ENCODE data around the gene RPE. TPM values are rescaled to one million over a fixed set of nuclear protein-coding genes. Genes with fewer than 3 reads are reported as not detected.

Gene RPE
- 100 to 1,000 TPM in 2 of 4 donors, 10 to 100 TPM in 2; 67.3 to 190 (median 87.2) TPM for total RNA-seq

- intact Hi-C loops (cut with DNase I): loop anchor here (10.0 kb wide), 1 partner anchor 172 kb away; the partner anchor contains the start of gene KANSL1L
- 1% methylated on average over 40 to 41 of the region's 58 CpGs for WGBS, 2 donors
- Histone ChIP-seq H3K36me3 (no peaks in the 10 kb centered on the region), H3K27ac (peak within 1 kb of the TSS; percentile 43 to 90 (median 75)), H3K4me1 (peaks cover 20 to 23% of the 10 kb centered on the region in 2 donors), H3K27me3 (no peaks in the 10 kb centered on the region), H3K4me3 (replicated peaks in 1 of 3) (peak within 1 kb of the TSS; percentile 82 to 93 (median 87)), H3K9me3 (no peaks in the 10 kb centered on the region)
- peak; percentile 97 to 98 for DNase-seq
- no peak for TF ChIP-seq CTCF (IDR thresholded peaks at IDR 0.05)
- peak in 1 of 2 donors; percentile 60 for TF ChIP-seq POLR2A (IDR thresholded peaks at IDR 0.05)
These were observed at the start of gene RPE for GRCh38 chr2:210002158-210003157. RPE (plus strand) TSS chr2:210002638; CDS start chr2:210002662, 24 bp downstream.

- no peak overlapping the region for H3K27ac ChIP-seq
- intact Hi-C loops (cut with DNase I): no loop called here
These were observed 46.2 kb upstream of the RPE start for GRCh38 chr2:209956271-209956670.

GRCh38 chr2:209958016-209958415 lies 44.4 kb upstream of the RPE start:
- no peak overlapping the region for H3K27ac ChIP-seq
- H3K9me3 ChIP-seq: no peaks in the 10 kb centered on the region
- WGBS, 2 donors: 90 to 95% methylated on average over 2 of the region's 2 CpGs
- no peaks in the 10 kb centered on the region for H3K27me3 ChIP-seq
- no peak for DNase-seq
- peaks cover 7 to 9% of the 10 kb centered on the region in 2 donors for H3K4me1 ChIP-seq
- TF ChIP-seq CTCF (IDR thresholded peaks at IDR 0.05): no peak
- no peak for TF ChIP-seq POLR2A (IDR thresholded peaks at IDR 0.05)
- no peaks in the 10 kb centered on the region for H3K36me3 ChIP-seq
- no peak overlapping the region for H3K4me3 ChIP-seq (replicated peaks in 1 of 3)
- intact Hi-C loops (cut with DNase I): no loop called here

More at GRCh38 chr2:209956271-209956670, 46.2 kb upstream of the RPE start:
- Histone ChIP-seq H3K4me1 (peaks cover 7 to 9% of the 10 kb centered on the region in 2 donors), H3K9me3 (no peaks in the 10 kb centered on the region), H3K36me3 (no peaks in the 10 kb centered on the region), H3K4me3 (replicated peaks in 1 of 3) (no peak overlapping the region), H3K27me3 (no peaks in the 10 kb centered on the region)
- DNase-seq: peak in 1 of 2 donors; percentile 7
- WGBS, 2 donors: 67 to 71% methylated on average over 2 of the region's 2 CpGs
- TF ChIP-seq POLR2A (IDR thresholded peaks at IDR 0.05): no peak
- no peak for TF ChIP-seq CTCF (IDR thresholded peaks at IDR 0.05)

- intact Hi-C loops (cut with DNase I): loop anchor here (5.0 kb wide), 1 partner anchor 623 kb away; no protein-coding TSS in a partner anchor
- TF ChIP-seq POLR2A (IDR thresholded peaks at IDR 0.05) (no peak), CTCF (IDR thresholded peaks at IDR 0.05) (no peak)
These were observed 42.4 kb upstream of the RPE start for GRCh38 chr2:209960045-209960444.

More at GRCh38 chr2:209960045-209960444, 42.4 kb upstream of the RPE start:
- WGBS, 2 donors: 52 to 56% methylated on average over 7 of the region's 7 CpGs
- Histone ChIP-seq H3K4me3 (replicated peaks in 1 of 3) (no peak overlapping the region), H3K27ac (peak overlapping the region in 1 of 3 donors; percentile 32), H3K36me3 (no peaks in the 10 kb centered on the region), H3K4me1 (peaks cover 7 to 9% of the 10 kb centered on the region in 2 donors), H3K9me3 (no peaks in the 10 kb centered on the region), H3K27me3 (no peaks in the 10 kb centered on the region)
- no peak for DNase-seq
